ENCODE measurements around the gene IRF9.

IRF9 gene

GRCh38 chr14:24192933-24193332, 31.9 kb downstream of the IRF9 start:
- no peak for TF ChIP-seq GLIS3 (CRISPR knock-in tag; IDR thresholded peaks at IDR 0.05)
- TF ChIP-seq CREB5 (CRISPR knock-in tag; IDR thresholded peaks at IDR 0.05; ENCODE audit: low read depth), result no peak
- TF ChIP-seq ZFP3 (CRISPR knock-in tag; IDR thresholded peaks at IDR 0.05), result no peak
- TF ChIP-seq ISL1 (CRISPR knock-in tag; IDR thresholded peaks at IDR 0.05), result no peak
- TF ChIP-seq CSRNP3 (CRISPR knock-in tag; IDR thresholded peaks at IDR 0.05), result no peak
- no peak for TF ChIP-seq SNAI2 (CRISPR knock-in tag; IDR thresholded peaks at IDR 0.05)
- no peak for TF ChIP-seq ARNTL (CRISPR knock-in tag; IDR thresholded peaks at IDR 0.05; ENCODE audit: borderline replicate concordance, low read depth)
- TF ChIP-seq ZNF8 (CRISPR knock-in tag; IDR thresholded peaks at IDR 0.05), result no peak
- no peak for TF ChIP-seq BACH2 (CRISPR knock-in tag; IDR thresholded peaks at IDR 0.05; ENCODE audit: borderline replicate concordance)
- no peak for TF ChIP-seq ZFP30 (CRISPR knock-in tag; IDR thresholded peaks at IDR 0.05)
- TF ChIP-seq ZC3H10 (CRISPR knock-in tag; IDR thresholded peaks at IDR 0.05), result no peak
- TF ChIP-seq TOX (CRISPR knock-in tag; IDR thresholded peaks at IDR 0.05; ENCODE audit: borderline replicate concordance), result no peak
- no peak for TF ChIP-seq OSR1 (CRISPR knock-in tag; IDR thresholded peaks at IDR 0.05)
- TF ChIP-seq, protein P1, sequence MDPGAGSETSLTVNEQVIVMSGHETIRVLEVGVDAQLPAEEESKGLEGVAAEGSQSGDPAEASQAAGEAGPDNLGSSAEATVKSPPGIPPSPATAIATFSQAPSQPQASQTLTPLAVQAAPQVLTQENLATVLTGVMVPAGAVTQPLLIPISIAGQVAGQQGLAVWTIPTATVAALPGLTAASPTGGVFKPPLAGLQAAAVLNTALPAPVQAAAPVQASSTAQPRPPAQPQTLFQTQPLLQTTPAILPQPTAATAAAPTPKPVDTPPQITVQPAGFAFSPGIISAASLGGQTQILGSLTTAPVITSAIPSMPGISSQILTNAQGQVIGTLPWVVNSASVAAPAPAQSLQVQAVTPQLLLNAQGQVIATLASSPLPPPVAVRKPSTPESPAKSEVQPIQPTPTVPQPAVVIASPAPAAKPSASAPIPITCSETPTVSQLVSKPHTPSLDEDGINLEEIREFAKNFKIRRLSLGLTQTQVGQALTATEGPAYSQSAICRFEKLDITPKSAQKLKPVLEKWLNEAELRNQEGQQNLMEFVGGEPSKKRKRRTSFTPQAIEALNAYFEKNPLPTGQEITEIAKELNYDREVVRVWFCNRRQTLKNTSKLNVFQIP (CRISPR knock-in tag; IDR thresholded peaks at IDR 0.05; ENCODE audit: borderline replicate concordance, low read depth), result no peak
- TF ChIP-seq RARB (CRISPR knock-in tag; IDR thresholded peaks at IDR 0.05), result no peak
- TF ChIP-seq, protein P2, sequence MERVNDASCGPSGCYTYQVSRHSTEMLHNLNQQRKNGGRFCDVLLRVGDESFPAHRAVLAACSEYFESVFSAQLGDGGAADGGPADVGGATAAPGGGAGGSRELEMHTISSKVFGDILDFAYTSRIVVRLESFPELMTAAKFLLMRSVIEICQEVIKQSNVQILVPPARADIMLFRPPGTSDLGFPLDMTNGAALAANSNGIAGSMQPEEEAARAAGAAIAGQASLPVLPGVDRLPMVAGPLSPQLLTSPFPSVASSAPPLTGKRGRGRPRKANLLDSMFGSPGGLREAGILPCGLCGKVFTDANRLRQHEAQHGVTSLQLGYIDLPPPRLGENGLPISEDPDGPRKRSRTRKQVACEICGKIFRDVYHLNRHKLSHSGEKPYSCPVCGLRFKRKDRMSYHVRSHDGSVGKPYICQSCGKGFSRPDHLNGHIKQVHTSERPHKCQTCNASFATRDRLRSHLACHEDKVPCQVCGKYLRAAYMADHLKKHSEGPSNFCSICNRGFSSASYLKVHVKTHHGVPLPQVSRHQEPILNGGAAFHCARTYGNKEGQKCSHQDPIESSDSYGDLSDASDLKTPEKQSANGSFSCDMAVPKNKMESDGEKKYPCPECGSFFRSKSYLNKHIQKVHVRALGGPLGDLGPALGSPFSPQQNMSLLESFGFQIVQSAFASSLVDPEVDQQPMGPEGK (CRISPR knock-in tag; IDR thresholded peaks at IDR 0.05; ENCODE audit: borderline replicate concordance), result no peak
- no peak for TF ChIP-seq ZNF70 (CRISPR knock-in tag; IDR thresholded peaks at IDR 0.05)
- TF ChIP-seq ESRRG (CRISPR knock-in tag; IDR thresholded peaks at IDR 0.05), result no peak
- no peak for TF ChIP-seq PPARA (CRISPR knock-in tag; IDR thresholded peaks at IDR 0.05; ENCODE audit: borderline replicate concordance)

DNA sequence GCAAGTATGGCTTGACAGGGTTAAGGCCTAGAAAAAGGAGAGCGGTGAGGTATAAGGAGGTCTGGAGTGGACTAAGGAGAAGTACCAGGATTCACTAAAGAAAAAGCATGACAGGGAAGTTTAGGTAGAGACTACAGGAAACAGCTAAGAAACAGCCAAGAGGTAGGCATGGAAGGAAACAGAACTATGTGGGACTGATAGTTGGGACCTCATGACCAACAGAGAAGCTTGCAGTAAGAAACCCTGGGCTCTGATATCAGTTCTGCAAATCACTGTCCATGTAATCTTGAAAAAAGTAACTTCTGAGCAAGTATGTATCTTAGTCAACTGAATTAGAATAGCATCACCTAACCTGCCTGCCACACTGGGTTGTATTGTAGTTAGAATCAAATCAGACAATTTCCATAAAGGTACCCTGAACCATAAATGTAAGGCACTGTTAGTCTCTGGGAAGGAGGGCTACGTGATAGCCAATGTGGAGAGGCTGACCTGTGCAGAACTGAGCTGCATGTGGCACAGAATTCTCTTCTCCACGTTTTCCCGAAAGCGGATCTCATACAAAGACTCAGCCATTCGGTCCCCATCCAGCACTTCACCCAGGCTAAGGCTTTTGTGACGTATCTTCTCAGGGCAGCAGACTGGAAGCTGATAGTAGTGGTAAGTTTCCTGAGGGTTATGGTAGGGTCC, 33.3 kb downstream of the IRF9 start:
- no peak for ATAC-seq
- TF ChIP-seq ZC3H10 (CRISPR knock-in tag; IDR thresholded peaks at IDR 0.05) (no peak), BACH2 (CRISPR knock-in tag; IDR thresholded peaks at IDR 0.05; ENCODE audit: borderline replicate concordance) (no peak), SNAI2 (CRISPR knock-in tag; IDR thresholded peaks at IDR 0.05) (no peak), ZNF8 (CRISPR knock-in tag; IDR thresholded peaks at IDR 0.05) (no peak), RARB (CRISPR knock-in tag; IDR thresholded peaks at IDR 0.05) (no peak), CREB5 (CRISPR knock-in tag; IDR thresholded peaks at IDR 0.05; ENCODE audit: low read depth) (no peak), ZNF565 (CRISPR knock-in tag; conservative IDR thresholded peaks at IDR 0.05; ENCODE audit: low read depth) (no peak), PPARA (CRISPR knock-in tag; IDR thresholded peaks at IDR 0.05; ENCODE audit: borderline replicate concordance) (no peak), ZNF70 (CRISPR knock-in tag; IDR thresholded peaks at IDR 0.05) (no peak), TCF4 (CRISPR knock-in tag; IDR thresholded peaks at IDR 0.05; ENCODE audit: borderline replicate concordance) (no peak), CSDC2 (CRISPR knock-in tag; IDR thresholded peaks at IDR 0.05) (no peak), ESRRG (CRISPR knock-in tag; IDR thresholded peaks at IDR 0.05) (no peak)
- TF ChIP-seq, protein P3, sequence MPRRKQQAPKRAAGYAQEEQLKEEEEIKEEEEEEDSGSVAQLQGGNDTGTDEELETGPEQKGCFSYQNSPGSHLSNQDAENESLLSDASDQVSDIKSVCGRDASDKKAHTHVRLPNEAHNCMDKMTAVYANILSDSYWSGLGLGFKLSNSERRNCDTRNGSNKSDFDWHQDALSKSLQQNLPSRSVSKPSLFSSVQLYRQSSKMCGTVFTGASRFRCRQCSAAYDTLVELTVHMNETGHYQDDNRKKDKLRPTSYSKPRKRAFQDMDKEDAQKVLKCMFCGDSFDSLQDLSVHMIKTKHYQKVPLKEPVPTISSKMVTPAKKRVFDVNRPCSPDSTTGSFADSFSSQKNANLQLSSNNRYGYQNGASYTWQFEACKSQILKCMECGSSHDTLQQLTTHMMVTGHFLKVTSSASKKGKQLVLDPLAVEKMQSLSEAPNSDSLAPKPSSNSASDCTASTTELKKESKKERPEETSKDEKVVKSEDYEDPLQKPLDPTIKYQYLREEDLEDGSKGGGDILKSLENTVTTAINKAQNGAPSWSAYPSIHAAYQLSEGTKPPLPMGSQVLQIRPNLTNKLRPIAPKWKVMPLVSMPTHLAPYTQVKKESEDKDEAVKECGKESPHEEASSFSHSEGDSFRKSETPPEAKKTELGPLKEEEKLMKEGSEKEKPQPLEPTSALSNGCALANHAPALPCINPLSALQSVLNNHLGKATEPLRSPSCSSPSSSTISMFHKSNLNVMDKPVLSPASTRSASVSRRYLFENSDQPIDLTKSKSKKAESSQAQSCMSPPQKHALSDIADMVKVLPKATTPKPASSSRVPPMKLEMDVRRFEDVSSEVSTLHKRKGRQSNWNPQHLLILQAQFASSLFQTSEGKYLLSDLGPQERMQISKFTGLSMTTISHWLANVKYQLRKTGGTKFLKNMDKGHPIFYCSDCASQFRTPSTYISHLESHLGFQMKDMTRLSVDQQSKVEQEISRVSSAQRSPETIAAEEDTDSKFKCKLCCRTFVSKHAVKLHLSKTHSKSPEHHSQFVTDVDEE (CRISPR knock-in tag; IDR thresholded peaks at IDR 0.05), result no peak
- TF ChIP-seq, protein P2 (CRISPR knock-in tag; IDR thresholded peaks at IDR 0.05; ENCODE audit: borderline replicate concordance), result no peak
- TF ChIP-seq, protein P1 (CRISPR knock-in tag; IDR thresholded peaks at IDR 0.05; ENCODE audit: borderline replicate concordance, low read depth), result no peak

More at GRCh38 chr14:24192933-24193332, 31.9 kb downstream of the IRF9 start:
- no peak for ATAC-seq
